Endodermal cell (in vitro differentiated cells): ENCODE data around the gene YBX2. TPM values are rescaled to one million over a fixed set of nuclear protein-coding genes. Genes with fewer than 3 reads are reported as not detected.

ENCODE experiments used
- DNase-seq: peaks from one replicate; pipeline ENCODE4 v3.0.0-alpha.2; 2017
- H3K27ac ChIP-seq: 2 replicates; pipeline ENCODE4 v1.5.1; 2013; ENCODE audit warnings: mild to moderate bottlenecking, low read depth, low read length, moderate library complexity
- H3K27me3 ChIP-seq: 2 replicates; pipeline ENCODE4 v1.6.1; 2013; ENCODE audit warnings: mild to moderate bottlenecking, low read length, moderate library complexity; ENCODE audit not compliant: insufficient read depth, control insufficient read depth, poor library complexity, severe bottlenecking
- H3K36me3 ChIP-seq: 2 replicates; pipeline ENCODE4 v1.7.0; 2013; ENCODE audit warnings: mild to moderate bottlenecking, low read length, moderate library complexity; ENCODE audit not compliant: control insufficient read depth, insufficient read depth
- H3K4me1 ChIP-seq: one replicate; pipeline ENCODE4 v1.7.0; 2013; ENCODE audit warnings: low read length; ENCODE audit not compliant: control insufficient read depth, insufficient read depth
- H3K4me3 ChIP-seq: 2 replicates; pipeline ENCODE4 v1.5.1; 2013; ENCODE audit warnings: mild to moderate bottlenecking, low read length, moderate library complexity
- H3K9ac ChIP-seq: 2 replicates; pipeline ENCODE4 v1.6.1; 2013; ENCODE audit warnings: mild to moderate bottlenecking, low read length, moderate library complexity; ENCODE audit not compliant: poor library complexity, severe bottlenecking; ENCODE audit errors: extremely low read depth
- H3K9me3 ChIP-seq: 2 replicates; pipeline ENCODE4 v1.6.1; 2013; ENCODE audit warnings: mild to moderate bottlenecking, low read length, moderate library complexity; ENCODE audit not compliant: control insufficient read depth
- H3K27ac Mint-ChIP-seq: 2 replicates; pipeline ENCODE4 v1.8.0; 2020; ENCODE audit warnings: mixed read lengths
- H3K27me3 Mint-ChIP-seq: 2 replicates; pipeline ENCODE4 v1.8.0; 2021; ENCODE audit warnings: mild to moderate bottlenecking, mixed read lengths; ENCODE audit not compliant: insufficient read depth
- H3K36me3 Mint-ChIP-seq: 2 replicates; pipeline ENCODE4 v1.8.0; 2020; ENCODE audit warnings: low read depth, mixed read lengths
- H3K4me1 Mint-ChIP-seq: 2 replicates; pipeline ENCODE4 v1.8.0; 2020; ENCODE audit warnings: mixed read lengths
- H3K4me3 Mint-ChIP-seq: 2 replicates; pipeline ENCODE4 v1.8.0; 2020; ENCODE audit warnings: mild to moderate bottlenecking, moderate library complexity, mixed read lengths
- H3K9me3 Mint-ChIP-seq: 2 replicates; pipeline ENCODE4 v1.8.0; 2020; ENCODE audit warnings: mild to moderate bottlenecking, mixed read lengths
- WGBS, 2 experiments: methylation state at CpG; one replicate each; pipeline versions ENCODE4 v1.1.5 to v1.1.7; 2013; ENCODE audit warnings: missing lambda C conversion rate in 2 of 2, mixed read lengths in 1 of 2; ENCODE audit not compliant: insufficient coverage in 1 of 2, insufficient read length in 1 of 2; 5-methylcytosine and 5-hydroxymethylcytosine counted together
- total RNA-seq, 2 donors: library from RNA; stranded (reverse); fragmentation: NEBNext Ultra II Directional in 1 of 2; extraction: Animal tissue kit (Norgen Biotek cat#: 25700) in 1 of 2; gene quantifications; 2 replicates in 1 of 2; 3 replicates in 1 of 2; pipeline ENCODE4 v1.2.1, GENCODE V29; 2021
- TF ChIP-seq, protein P1 (sequence below): fragments of 200-600 bp; sonication (generic); conservative IDR thresholded peaks from 2 replicates; pipeline ENCODE4 v1.5.0; 2021; ENCODE audit warnings: antibody characterized with exemption, mild to moderate bottlenecking

Gene YBX2
- total RNA-seq, 2 donors from 2014 or later, result 6.6 to 15.9 TPM

DNA sequence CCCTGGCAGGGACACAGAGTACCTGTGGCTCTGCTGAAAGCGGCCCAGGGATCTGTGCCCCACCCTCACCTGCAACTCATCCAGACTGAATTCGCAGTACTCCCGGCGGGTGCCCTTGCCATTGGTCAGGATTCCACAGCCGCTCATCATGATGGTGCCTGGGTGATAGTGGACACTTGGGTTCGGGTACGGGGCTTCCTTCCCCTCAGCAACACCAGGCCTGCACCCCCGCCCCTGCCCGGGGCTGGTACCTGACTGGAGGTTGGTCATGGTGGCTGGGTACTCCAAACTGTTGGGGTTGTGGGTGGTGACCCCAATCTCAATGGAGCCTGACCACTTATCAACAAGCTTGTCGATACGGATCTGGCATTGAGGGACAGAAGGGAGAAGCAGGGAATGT lies 31.7 kb upstream of the YBX2 start:
- DNase-seq, result no peak
- peaks cover 10% of the 10 kb centered on the region for H3K4me1 Mint-ChIP-seq
- H3K9me3 Mint-ChIP-seq, result no peaks in the 10 kb centered on the region
- Histone ChIP-seq H3K9me3 (no peaks in the 10 kb centered on the region), H3K9ac (no peak overlapping the region), H3K4me3 (no peak overlapping the region), H3K27me3 (no peaks in the 10 kb centered on the region), H3K4me1 (no peaks in the 10 kb centered on the region), H3K27ac (no peak overlapping the region), H3K36me3 (peaks cover 38% of the 10 kb centered on the region)
- no peak overlapping the region for H3K4me3 Mint-ChIP-seq
- no peak overlapping the region for H3K27ac Mint-ChIP-seq
- TF ChIP-seq, protein P1, sequence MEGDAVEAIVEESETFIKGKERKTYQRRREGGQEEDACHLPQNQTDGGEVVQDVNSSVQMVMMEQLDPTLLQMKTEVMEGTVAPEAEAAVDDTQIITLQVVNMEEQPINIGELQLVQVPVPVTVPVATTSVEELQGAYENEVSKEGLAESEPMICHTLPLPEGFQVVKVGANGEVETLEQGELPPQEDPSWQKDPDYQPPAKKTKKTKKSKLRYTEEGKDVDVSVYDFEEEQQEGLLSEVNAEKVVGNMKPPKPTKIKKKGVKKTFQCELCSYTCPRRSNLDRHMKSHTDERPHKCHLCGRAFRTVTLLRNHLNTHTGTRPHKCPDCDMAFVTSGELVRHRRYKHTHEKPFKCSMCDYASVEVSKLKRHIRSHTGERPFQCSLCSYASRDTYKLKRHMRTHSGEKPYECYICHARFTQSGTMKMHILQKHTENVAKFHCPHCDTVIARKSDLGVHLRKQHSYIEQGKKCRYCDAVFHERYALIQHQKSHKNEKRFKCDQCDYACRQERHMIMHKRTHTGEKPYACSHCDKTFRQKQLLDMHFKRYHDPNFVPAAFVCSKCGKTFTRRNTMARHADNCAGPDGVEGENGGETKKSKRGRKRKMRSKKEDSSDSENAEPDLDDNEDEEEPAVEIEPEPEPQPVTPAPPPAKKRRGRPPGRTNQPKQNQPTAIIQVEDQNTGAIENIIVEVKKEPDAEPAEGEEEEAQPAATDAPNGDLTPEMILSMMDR, result no peak
- WGBS, 2 experiments, result 96 to 98% methylated on average over 7 to 11 of the region's 11 CpGs
- H3K36me3 Mint-ChIP-seq, result peaks cover 34% of the 10 kb centered on the region
- H3K27me3 Mint-ChIP-seq, result no peaks in the 10 kb centered on the region

DNA sequence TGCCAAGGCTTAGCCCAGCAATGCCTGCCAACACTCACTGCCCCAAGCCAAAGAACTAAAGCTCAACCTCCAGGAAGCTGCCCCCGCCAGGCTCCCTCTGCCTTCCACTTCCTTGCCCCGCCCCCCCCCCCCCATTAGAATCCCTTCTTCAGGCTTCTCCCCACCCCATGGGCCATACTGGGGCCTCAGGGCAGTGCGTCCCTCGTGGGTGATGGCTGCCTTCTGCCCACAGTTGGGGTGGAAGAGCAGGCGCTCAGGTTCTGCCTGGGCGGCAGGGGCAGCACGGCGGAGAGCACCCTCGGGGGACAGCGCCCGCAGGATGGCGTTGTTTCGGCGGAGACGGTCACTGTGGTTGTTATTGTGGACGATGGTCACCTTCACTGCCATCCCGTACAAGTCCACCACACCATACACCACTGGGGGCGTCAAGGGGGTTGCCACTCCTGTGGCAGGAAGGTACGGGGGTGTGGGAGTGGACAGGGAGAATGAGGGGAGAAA lies 30.6 kb upstream of the YBX2 start:
- H3K4me3 Mint-ChIP-seq, result no peak overlapping the region

DNA sequence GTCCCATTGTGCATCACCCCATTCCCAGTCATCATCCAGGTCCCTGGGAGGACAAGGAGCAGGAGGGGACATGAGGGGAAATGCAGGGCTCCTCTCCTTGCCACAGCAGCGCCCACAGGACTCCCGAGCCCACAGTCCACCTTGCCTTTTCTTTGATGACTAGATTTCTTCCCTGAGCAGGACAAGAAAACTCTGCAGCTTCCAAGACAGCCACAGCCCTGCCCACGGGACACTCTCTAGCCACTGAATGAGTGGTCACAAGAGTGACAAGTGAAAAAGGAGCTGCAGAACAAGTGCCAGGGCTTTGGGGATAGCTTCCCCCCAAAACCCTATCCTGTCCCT lies 30.0 kb upstream of the YBX2 start:
- TF ChIP-seq, protein P1, result no peak
- no peak overlapping the region for H3K27ac ChIP-seq
- H3K4me1 Mint-ChIP-seq, result peaks cover 10% of the 10 kb centered on the region
- peaks cover 48% of the 10 kb centered on the region for H3K36me3 ChIP-seq
- H3K36me3 Mint-ChIP-seq, result peaks cover 45% of the 10 kb centered on the region
- H3K9ac ChIP-seq, result no peak overlapping the region
- no peaks in the 10 kb centered on the region for H3K4me1 ChIP-seq
- WGBS, 2 experiments, result 89 to 92% methylated on average over 2 to 3 of the region's 3 CpGs
- peak overlapping the region; percentile 70 for H3K27ac Mint-ChIP-seq
- DNase-seq, result no peak
- H3K9me3 ChIP-seq, result no peaks in the 10 kb centered on the region
- no peak overlapping the region for H3K4me3 Mint-ChIP-seq
- H3K9me3 Mint-ChIP-seq, result no peaks in the 10 kb centered on the region
- no peaks in the 10 kb centered on the region for H3K27me3 Mint-ChIP-seq
- H3K4me3 ChIP-seq, result no peak overlapping the region
- no peaks in the 10 kb centered on the region for H3K27me3 ChIP-seq

More for the DNA sequence above, 30.6 kb upstream of the YBX2 start:
- no peak overlapping the region for H3K27ac ChIP-seq
- TF ChIP-seq, protein P1, result no peak
- DNase-seq, result no peak
- no peaks in the 10 kb centered on the region for H3K9me3 ChIP-seq
- Mint-ChIP-seq H3K36me3 (peaks cover 44% of the 10 kb centered on the region), H3K27me3 (no peaks in the 10 kb centered on the region), H3K27ac (no peak overlapping the region), H3K9me3 (no peaks in the 10 kb centered on the region), H3K4me1 (peaks cover 10% of the 10 kb centered on the region)
- H3K4me3 ChIP-seq, result no peak overlapping the region
- 97 to 100% methylated on average over 1 to 17 of the region's 19 CpGs for WGBS, 2 experiments
- no peaks in the 10 kb centered on the region for H3K27me3 ChIP-seq
- H3K4me1 ChIP-seq, result no peaks in the 10 kb centered on the region
- no peak overlapping the region for H3K9ac ChIP-seq
- H3K36me3 ChIP-seq, result peaks cover 48% of the 10 kb centered on the region
